HEK293 (cell line): ENCODE results near the gene CSTPP1.

Experiments used
- CTCF ChIA-PET: fragments of 350-600 bp; formaldehyde crosslinking; extraction: SDS; loops from one replicate; lab custom pipeline; 2021; ENCODE audit warnings: antibody characterized with exemption; lab: Yijun Ruan, JAX
- POLR2A ChIA-PET: fragments of 300-600 bp; formaldehyde crosslinking; extraction: SDS; loops from one replicate; lab custom pipeline; 2020; ENCODE audit warnings: antibody characterized with exemption, inconsistent platforms; lab: Yijun Ruan, JAX
- H3K27ac ChIP-seq: fragments of 200-500 bp; sonication (Bioruptor generic); 2 replicates; pipeline ENCODE4 v1.5.1; 2014; ENCODE audit warnings: low read depth, low read length, control low read depth, inconsistent platforms; ENCODE audit errors: extremely low read depth
- H3K36me3 ChIP-seq, 2 experiments: fragments of 200-500 bp in 1 of 2; sonication (Bioruptor generic) in 1 of 2; 1 replicate in 1 of 2; 2 replicates in 1 of 2; pipeline ENCODE4 v1.5.1; 2014 to 2017; ENCODE audit warnings: inconsistent platforms in 2 of 2, low read length in 2 of 2; ENCODE audit not compliant: control insufficient read depth in 2 of 2, insufficient read depth in 1 of 2
- H3K4me1 ChIP-seq: fragments of 200-500 bp; sonication (Bioruptor generic); 2 replicates; pipeline ENCODE4 v1.5.1; 2014; ENCODE audit warnings: mild to moderate bottlenecking, low read length, inconsistent platforms; ENCODE audit not compliant: control insufficient read depth, insufficient read depth
- H3K4me3 ChIP-seq: 2 replicates; pipeline ENCODE4 v1.5.1; 2011; ENCODE audit warnings: low read depth, mild to moderate bottlenecking, control low read depth, low read length, moderate library complexity
- H3K9me3 ChIP-seq: fragments of 200-500 bp; sonication (Bioruptor generic); 2 replicates; pipeline ENCODE4 v1.5.1; 2014; ENCODE audit warnings: low read depth, low read length, inconsistent platforms; ENCODE audit not compliant: control insufficient read depth, insufficient read depth
- BCL11B ChIP-seq: fragments of 450-650 bp; formaldehyde crosslinking; IDR thresholded peaks from 2 replicates; pipeline ENCODE4 v1.5.1; 2016; ENCODE audit warnings: low read depth, missing biosample characterization, missing genetic modification characterization
- GLI2 ChIP-seq: fragments of 450-650 bp; formaldehyde crosslinking; IDR thresholded peaks from 2 replicates; pipeline ENCODE4; 2017; ENCODE audit warnings: missing biosample characterization, missing genetic modification characterization, low read depth, borderline replicate concordance
- GLIS1 ChIP-seq: fragments of 450-650 bp; formaldehyde crosslinking; IDR thresholded peaks from 2 replicates; pipeline ENCODE4 v1.5.1; 2016; ENCODE audit warnings: missing biosample characterization, missing genetic modification characterization
- GLIS2 ChIP-seq: fragments of 450-650 bp; formaldehyde crosslinking; IDR thresholded peaks from 2 replicates; pipeline ENCODE4 v1.5.1; 2016; ENCODE audit warnings: missing biosample characterization, missing genetic modification characterization
- KLF1 ChIP-seq: fragments of 450-650 bp; formaldehyde crosslinking; IDR thresholded peaks from 2 replicates; pipeline ENCODE4 v1.5.1; 2016; ENCODE audit warnings: missing biosample characterization, missing genetic modification characterization
- KLF8 ChIP-seq: fragments of 450-650 bp; formaldehyde crosslinking; IDR thresholded peaks from 2 replicates; pipeline ENCODE4 v1.5.1; 2016; ENCODE audit warnings: missing biosample characterization, missing genetic modification characterization
- KLF9 ChIP-seq: fragments of 450-650 bp; formaldehyde crosslinking; IDR thresholded peaks from 2 replicates; pipeline ENCODE4 v1.5.1; 2016; ENCODE audit warnings: missing biosample characterization, missing genetic modification characterization, low read depth
- MZF1 ChIP-seq: fragments of 450-650 bp; formaldehyde crosslinking; IDR thresholded peaks from 2 replicates; pipeline ENCODE4 v1.5.1; 2017; ENCODE audit warnings: missing biosample characterization, missing genetic modification characterization, borderline replicate concordance
- OSR2 ChIP-seq: fragments of 450-650 bp; formaldehyde crosslinking; IDR thresholded peaks from 2 replicates; pipeline ENCODE4 v1.5.1; 2016; ENCODE audit warnings: missing biosample characterization, missing genetic modification characterization
- PRDM10 ChIP-seq: fragments of 450-650 bp; formaldehyde crosslinking; IDR thresholded peaks from 2 replicates; pipeline ENCODE4 v1.5.1; 2016; ENCODE audit warnings: missing biosample characterization, missing genetic modification characterization
- PRDM6 ChIP-seq: fragments of 450-650 bp; formaldehyde crosslinking; IDR thresholded peaks from 2 replicates; pipeline ENCODE4 v1.5.1; 2017; ENCODE audit warnings: missing biosample characterization, missing genetic modification characterization
- YY2 ChIP-seq: fragments of 450-650 bp; formaldehyde crosslinking; IDR thresholded peaks from 2 replicates; pipeline ENCODE4 v1.5.1; 2016; ENCODE audit warnings: missing biosample characterization, missing genetic modification characterization
- ZNF133 ChIP-seq: fragments of 450-650 bp; formaldehyde crosslinking; IDR thresholded peaks from 2 replicates; pipeline ENCODE4 v1.5.1; 2016; ENCODE audit warnings: missing biosample characterization, missing genetic modification characterization
- ZNF23 ChIP-seq: fragments of 450-650 bp; formaldehyde crosslinking; IDR thresholded peaks from 2 replicates; pipeline ENCODE4 v1.5.1; 2016; ENCODE audit warnings: missing biosample characterization, missing genetic modification characterization, borderline replicate concordance
- ZNF280C ChIP-seq: fragments of 450-650 bp; formaldehyde crosslinking; IDR thresholded peaks from 2 replicates; pipeline ENCODE4 v1.5.1; 2016; ENCODE audit warnings: missing biosample characterization, missing genetic modification characterization
- ZNF37A ChIP-seq: fragments of 450-650 bp; IDR thresholded peaks from 2 replicates; pipeline ENCODE4 v1.5.1; 2018; ENCODE audit warnings: missing biosample characterization, missing genetic modification characterization
- ZNF530 ChIP-seq: fragments of 450-650 bp; formaldehyde crosslinking; IDR thresholded peaks from 2 replicates; pipeline ENCODE4 v1.5.1; 2016; ENCODE audit warnings: low read depth, missing biosample characterization, missing genetic modification characterization
- ZNF658 ChIP-seq: fragments of 450-650 bp; formaldehyde crosslinking; IDR thresholded peaks from 2 replicates; pipeline ENCODE4; 2016; ENCODE audit warnings: missing biosample characterization, missing genetic modification characterization
- ZXDB ChIP-seq: fragments of 450-650 bp; formaldehyde crosslinking; IDR thresholded peaks from 2 replicates; pipeline ENCODE4 v1.5.1; 2016; ENCODE audit warnings: missing biosample characterization, missing genetic modification characterization

CSTPP1 gene

GRCh38 chr11:46949297-46949696 lies 12.7 kb downstream of the CSTPP1 start:
- POLR2A ChIA-PET, result interaction anchor here (0.8 to 2.1 kb wide), 2 partner anchors 8 to 32 kb away, joined by 3 to 6 read pairs; no protein-coding TSS in a partner anchor
- H3K4me3 ChIP-seq, result no peak overlapping the region
- no peak for TF ChIP-seq ZNF530 (tag by site-specific recombination)
- no peak for TF ChIP-seq KLF9
- TF ChIP-seq ZXDB (tag by site-specific recombination), result no peak
- TF ChIP-seq KLF1 (tag by site-specific recombination), result no peak
- no peak for TF ChIP-seq ZNF23
- TF ChIP-seq MZF1 (tag by site-specific recombination), result no peak
- no peak for TF ChIP-seq KLF8 (tag by site-specific recombination)
- no peak for TF ChIP-seq GLI2 (tag by site-specific recombination)
- TF ChIP-seq GLIS1 (tag by site-specific recombination), result no peak
- no peak for TF ChIP-seq ZNF133 (tag by site-specific recombination)
- TF ChIP-seq GLIS2 (tag by site-specific recombination), result no peak
- no peak for TF ChIP-seq YY2 (tag by site-specific recombination)
- no peak for TF ChIP-seq ZNF280C
- no peak for TF ChIP-seq ZNF37A (tag by site-specific recombination)
- no peaks in the 10 kb centered on the region for H3K9me3 ChIP-seq
- CTCF ChIA-PET, result interaction anchor here (0.7 to 1.2 kb wide), 3 partner anchors 56 to 203 kb away, joined by 3 to 4 read pairs (median 3); no protein-coding TSS in a partner anchor
- peak overlapping the region; percentile 68; the same call in 1 of the 2 replicates for H3K27ac ChIP-seq
- peaks cover 14% of the 10 kb centered on the region for H3K4me1 ChIP-seq
- no peaks in the 10 kb centered on the region for H3K36me3 ChIP-seq

GRCh38 chr11:46951864-46952263 lies 15.3 kb downstream of the CSTPP1 start:
- Histone ChIP-seq H3K9me3 (no peaks in the 10 kb centered on the region), H3K4me1 (peaks cover 14% of the 10 kb centered on the region), H3K36me3 (no peaks in the 10 kb centered on the region; a peak in 1 of 3 replicates), H3K27ac (no peak overlapping the region), H3K4me3 (no peak overlapping the region)
- ChIA-PET CTCF (interaction anchor here (1.1 kb wide), 1 partner anchor 201 kb away, joined by 3 read pairs; no protein-coding TSS in a partner anchor), POLR2A (interaction anchor here (0.6 kb wide), 2 partner anchors 13 to 33 kb away, joined by 3 to 5 read pairs; no protein-coding TSS in a partner anchor)
- TF ChIP-seq PRDM10 (tag by site-specific recombination), result peak; percentile 28; the same call in 1 of the 2 replicates
- TF ChIP-seq OSR2, result peak; percentile 59
- TF ChIP-seq ZNF658 (tag by site-specific recombination), result no peak
- TF ChIP-seq PRDM6 (tag by site-specific recombination), result peak; percentile 40; the same call in 1 of the 2 replicates
- TF ChIP-seq BCL11B, result no peak
